Measurements from ENCODE around the gene KLK5.
"Not testable (repeated sequence)": the region's sequence is repeated elsewhere in the genome, so short reads cannot be mapped to it uniquely, and the experiment has no call there.

KLK5 gene

DNA sequence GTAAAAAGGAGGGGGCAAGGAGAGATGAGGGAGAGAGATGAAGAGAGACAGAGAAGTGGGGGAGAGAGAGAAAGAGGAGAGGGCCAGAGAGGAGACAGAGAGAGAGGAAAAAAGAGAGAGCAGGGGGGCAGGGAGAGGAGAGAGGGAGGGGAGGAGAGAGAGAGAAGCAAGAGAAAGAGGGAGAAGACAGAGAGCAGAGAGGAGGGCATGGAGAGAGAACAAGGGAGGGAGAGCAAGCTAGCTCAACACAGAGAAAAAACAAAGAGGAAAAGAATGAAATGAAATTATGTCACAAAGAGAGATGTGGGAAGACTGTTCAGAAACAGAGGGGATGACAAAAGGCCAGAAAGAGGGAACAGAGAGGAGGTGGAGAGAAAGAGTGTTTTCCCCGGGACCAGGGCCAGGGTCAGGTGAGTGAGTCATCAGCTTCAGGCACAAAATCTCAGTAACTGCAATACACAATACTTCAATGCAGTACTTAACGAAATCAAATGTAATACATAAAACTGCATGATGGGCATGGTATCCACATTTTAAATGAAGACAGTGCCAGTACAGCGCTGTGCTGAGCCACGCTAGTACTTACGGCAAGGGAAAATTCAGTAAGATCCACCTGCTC lies 26.0 kb upstream of the KLK5 start:
- no peaks in the 10 kb centered on the region for H3K9me3 Mint-ChIP-seq
- no peak overlapping the region for H3K4me3 Mint-ChIP-seq
- no peaks in the 10 kb centered on the region for H3K4me1 Mint-ChIP-seq
- no peaks in the 10 kb centered on the region for H3K36me3 Mint-ChIP-seq (ENCODE audit: low read depth)
- DNase-seq (no peak), ATAC-seq (no peak)
- H3K27me3 Mint-ChIP-seq = peaks cover 48% of the 10 kb centered on the region
- H3K27ac Mint-ChIP-seq = no peak overlapping the region

- Mint-ChIP-seq H3K9me3 (no peaks in the 10 kb centered on the region), H3K4me1 (no peaks in the 10 kb centered on the region), H3K27me3 (peaks cover 49% of the 10 kb centered on the region), H3K36me3 (ENCODE audit: low read depth) (no peaks in the 10 kb centered on the region), H3K27ac (no peak overlapping the region), H3K4me3 (no peak overlapping the region)
- no peak for ATAC-seq
- DNase-seq = no peak
Observed at GRCh38 chr19:50977626-50978025, 24.8 kb upstream of the KLK5 start.

DNA sequence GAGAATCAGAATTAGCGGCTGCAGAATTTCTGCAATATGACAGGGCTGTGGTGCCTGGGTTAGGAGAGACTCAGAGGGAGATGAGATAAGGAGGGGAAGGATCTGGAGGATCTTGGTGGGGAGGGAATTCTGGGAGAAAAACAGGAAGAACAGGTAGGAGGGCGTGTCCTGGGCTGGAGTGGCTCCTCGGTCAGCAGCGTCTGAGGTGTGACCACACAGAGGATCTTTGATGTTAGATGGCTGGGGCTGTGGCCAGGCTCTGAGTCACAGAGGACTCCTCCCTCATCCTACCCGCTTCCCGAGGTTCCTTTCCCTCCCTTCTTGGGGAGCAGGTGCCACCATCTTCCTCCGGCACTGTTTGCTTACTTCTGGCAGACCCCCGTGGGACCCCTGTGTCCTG lies 22.9 kb upstream of the KLK5 start:
- Mint-ChIP-seq H3K27me3 (peaks cover 48% of the 10 kb centered on the region), H3K36me3 (ENCODE audit: low read depth) (no peaks in the 10 kb centered on the region), H3K4me3 (no peak overlapping the region), H3K4me1 (no peaks in the 10 kb centered on the region), H3K9me3 (no peaks in the 10 kb centered on the region), H3K27ac (no peak overlapping the region)
- DNase-seq (no peak), ATAC-seq (no peak)

DNA sequence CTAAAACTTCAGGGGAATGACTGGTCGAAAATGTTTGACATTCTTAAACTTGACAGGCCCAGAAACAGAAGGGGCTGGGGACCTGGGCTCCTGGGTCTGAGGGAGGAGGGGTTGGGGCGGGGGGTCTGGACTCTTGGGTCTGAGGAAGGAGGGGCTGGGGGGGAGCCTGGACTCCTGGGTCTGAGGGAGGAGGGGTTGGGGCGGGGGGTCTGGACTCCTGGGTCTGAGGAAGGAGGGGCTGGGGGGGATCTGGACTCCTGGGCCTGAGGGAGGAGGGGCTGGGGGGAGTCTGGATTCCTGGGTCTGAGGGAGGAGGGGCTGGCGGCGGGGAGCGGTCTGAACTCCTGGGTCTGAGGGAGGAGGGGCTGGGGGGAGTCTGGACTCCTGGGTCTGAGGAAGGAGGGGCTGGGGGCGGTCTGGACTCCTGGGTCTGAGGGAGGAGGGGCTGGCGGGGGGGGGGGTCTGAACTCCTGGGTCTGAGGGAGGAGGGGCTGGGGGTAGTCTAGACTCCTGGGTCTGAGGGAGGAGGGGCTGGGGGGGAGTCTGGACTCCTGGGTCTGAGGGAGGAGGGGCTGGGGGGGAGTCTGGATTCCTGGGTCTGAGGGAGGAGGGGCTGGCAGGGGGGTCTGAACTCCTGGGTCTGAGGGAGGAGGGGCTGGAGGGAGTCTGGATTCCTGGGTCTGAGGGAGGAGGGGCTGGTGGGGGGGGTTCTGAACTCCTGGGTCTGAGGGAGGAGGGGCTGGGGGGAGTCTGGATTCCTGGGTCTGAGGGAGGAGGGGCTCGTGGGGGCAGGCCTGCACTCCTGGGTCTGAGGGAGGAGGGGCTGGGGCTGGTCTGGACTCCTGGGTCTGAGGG lies 22.1 kb upstream of the KLK5 start:
- no peak for ATAC-seq
- H3K27me3 Mint-ChIP-seq = peaks cover 42% of the 10 kb centered on the region
- H3K4me1 Mint-ChIP-seq = no peaks in the 10 kb centered on the region
- H3K9me3 Mint-ChIP-seq = no peaks in the 10 kb centered on the region
- H3K27ac Mint-ChIP-seq = no peak overlapping the region
- no peak overlapping the region for H3K4me3 Mint-ChIP-seq
- DNase-seq = no peak
- no peaks in the 10 kb centered on the region for H3K36me3 Mint-ChIP-seq (ENCODE audit: low read depth)

DNA sequence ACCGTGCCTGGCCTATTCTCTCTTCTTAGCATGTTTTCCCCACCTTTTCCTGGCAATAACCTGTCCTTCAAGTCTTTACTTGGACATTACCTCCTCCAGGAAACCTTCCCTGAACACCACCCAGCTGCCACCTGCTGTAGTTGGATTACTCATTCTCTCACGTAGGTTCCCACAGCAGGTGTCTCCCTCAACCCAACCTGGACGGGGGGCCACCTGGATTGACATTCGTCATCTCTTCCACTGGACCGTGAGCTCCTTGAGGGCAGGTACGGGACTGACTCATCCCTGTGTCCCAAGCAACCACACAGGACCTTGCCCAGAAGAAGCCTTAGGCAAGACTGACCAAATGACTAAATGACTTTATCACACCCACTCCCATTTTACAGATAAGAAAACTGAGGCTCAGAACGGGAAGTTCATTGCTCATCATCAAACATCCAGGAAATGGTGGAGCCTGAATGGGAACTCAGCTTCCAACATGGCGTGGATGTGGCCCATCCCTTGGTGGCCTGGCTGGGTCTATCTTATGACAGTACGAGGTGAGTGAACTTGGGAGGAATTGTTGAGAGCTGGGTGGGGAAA lies 20.0 kb upstream of the KLK5 start:
- no peaks in the 10 kb centered on the region for H3K9me3 Mint-ChIP-seq
- no peaks in the 10 kb centered on the region for H3K4me1 Mint-ChIP-seq
- H3K27ac Mint-ChIP-seq = no peak overlapping the region
- no peaks in the 10 kb centered on the region for H3K36me3 Mint-ChIP-seq (ENCODE audit: low read depth)
- H3K27me3 Mint-ChIP-seq = peaks cover 44% of the 10 kb centered on the region
- DNase-seq = no peak
- ATAC-seq = no peak
- no peak overlapping the region for H3K4me3 Mint-ChIP-seq

DNA sequence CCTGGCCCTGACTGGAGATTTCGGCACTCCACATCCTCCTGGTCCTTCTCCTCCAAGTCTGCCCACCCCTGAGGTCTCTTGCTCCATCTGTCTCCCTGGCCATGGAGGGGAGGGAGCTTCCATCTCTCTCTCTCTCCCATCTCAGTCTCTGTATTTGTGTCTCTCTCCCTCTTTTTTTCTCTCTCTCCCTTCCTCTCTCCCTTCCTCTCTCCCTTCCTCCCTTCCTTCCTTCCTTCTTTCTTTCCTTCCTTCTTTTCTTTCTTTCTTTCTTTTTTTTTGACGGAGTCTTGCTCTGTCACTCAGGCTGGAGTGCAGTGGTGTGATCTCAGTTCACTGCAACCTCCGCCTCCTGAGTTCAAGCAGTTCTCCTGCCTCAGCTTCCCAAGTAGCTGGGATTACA lies 17.0 kb upstream of the KLK5 start:
- not testable (repeated sequence) for ATAC-seq; H3K4me3 Mint-ChIP-seq; H3K9me3 Mint-ChIP-seq; DNase-seq; H3K4me1 Mint-ChIP-seq; H3K27ac Mint-ChIP-seq; H3K36me3 Mint-ChIP-seq (ENCODE audit: low read depth)
- H3K27me3 Mint-ChIP-seq = peaks cover 34% of the 10 kb centered on the region

DNA sequence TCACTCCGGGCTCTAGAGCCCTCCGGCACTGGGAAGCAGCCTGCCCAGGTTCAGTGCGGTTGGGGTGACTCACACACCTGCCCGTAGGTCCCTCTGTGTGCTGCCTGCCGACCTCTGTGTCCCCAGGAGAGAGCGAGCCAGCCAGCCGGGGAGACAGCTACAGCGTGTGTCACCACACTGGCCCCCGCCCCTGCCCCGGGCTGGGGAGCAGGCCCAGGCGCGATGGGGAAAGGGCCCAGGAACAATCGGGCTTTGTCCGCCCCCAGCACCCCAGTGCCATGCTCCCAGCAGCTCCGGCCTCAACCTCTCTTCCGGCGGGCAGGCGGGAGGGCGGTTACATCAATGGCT lies 16.5 kb upstream of the KLK5 start, which contains the start of gene KLK6:
Gene KLK6, minus strand, starts transcription at position 179 of the 348 bp plus-strand sequence. CDS start 1,487 bp downstream, outside the sequence.
- no peaks in the 10 kb centered on the region for H3K4me1 Mint-ChIP-seq
- no peaks in the 10 kb centered on the region for H3K36me3 Mint-ChIP-seq (ENCODE audit: low read depth)
- H3K27me3 Mint-ChIP-seq = peaks cover 32% of the 10 kb centered on the region
- no peak within 1 kb of the TSS for H3K27ac Mint-ChIP-seq
- H3K9me3 Mint-ChIP-seq = no peaks in the 10 kb centered on the region
- no peak for ATAC-seq
- H3K4me3 Mint-ChIP-seq = no peak within 1 kb of the TSS
- DNase-seq = no peak

- ATAC-seq = no peak
- Mint-ChIP-seq H3K27ac (no peak overlapping the region), H3K36me3 (ENCODE audit: low read depth) (no peaks in the 10 kb centered on the region), H3K4me3 (no peak overlapping the region), H3K4me1 (no peaks in the 10 kb centered on the region), H3K9me3 (peaks cover 2% of the 10 kb centered on the region), H3K27me3 (peaks cover 32% of the 10 kb centered on the region)
- no peak for DNase-seq
Observed at GRCh38 chr19:50968716-50969412, 16.0 kb upstream of the KLK5 start.

- H3K9me3 Mint-ChIP-seq = peaks cover 6% of the 10 kb centered on the region
- H3K4me1 Mint-ChIP-seq = no peaks in the 10 kb centered on the region
- H3K36me3 Mint-ChIP-seq (ENCODE audit: low read depth) = no peaks in the 10 kb centered on the region
- H3K27ac Mint-ChIP-seq = no peak overlapping the region
- no peak overlapping the region for H3K4me3 Mint-ChIP-seq
- DNase-seq (no peak), ATAC-seq (no peak)
- peaks cover 29% of the 10 kb centered on the region for H3K27me3 Mint-ChIP-seq
Observed at GRCh38 chr19:50967929-50968715, 15.3 kb upstream of the KLK5 start.

DNA sequence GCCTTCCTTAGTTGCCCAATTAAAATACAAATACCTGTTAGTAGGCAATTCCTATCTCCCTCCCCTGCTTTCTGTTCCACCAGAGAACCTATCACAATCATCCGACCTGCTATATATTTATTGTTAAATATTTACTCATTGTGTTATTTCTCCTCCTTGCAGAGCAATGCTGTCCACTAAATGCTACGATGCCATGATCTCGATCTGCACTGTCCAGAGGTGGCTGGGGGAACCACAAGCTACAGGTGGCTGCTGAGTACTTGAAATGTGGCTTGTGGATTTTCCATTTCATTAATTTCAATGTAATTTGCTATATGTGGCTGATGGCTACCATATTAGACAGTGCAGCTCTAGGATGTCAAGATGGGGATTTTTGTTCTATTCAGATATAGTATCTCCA lies 11.4 kb upstream of the KLK5 start:
- H3K4me1 Mint-ChIP-seq = no peaks in the 10 kb centered on the region
- DNase-seq (no peak), ATAC-seq (no peak)
- H3K4me3 Mint-ChIP-seq = no peak overlapping the region
- no peak overlapping the region for H3K27ac Mint-ChIP-seq
- peaks cover 2% of the 10 kb centered on the region for H3K36me3 Mint-ChIP-seq (ENCODE audit: low read depth)
- peaks cover 35% of the 10 kb centered on the region for H3K27me3 Mint-ChIP-seq
- peaks cover 21% of the 10 kb centered on the region for H3K9me3 Mint-ChIP-seq

DNA sequence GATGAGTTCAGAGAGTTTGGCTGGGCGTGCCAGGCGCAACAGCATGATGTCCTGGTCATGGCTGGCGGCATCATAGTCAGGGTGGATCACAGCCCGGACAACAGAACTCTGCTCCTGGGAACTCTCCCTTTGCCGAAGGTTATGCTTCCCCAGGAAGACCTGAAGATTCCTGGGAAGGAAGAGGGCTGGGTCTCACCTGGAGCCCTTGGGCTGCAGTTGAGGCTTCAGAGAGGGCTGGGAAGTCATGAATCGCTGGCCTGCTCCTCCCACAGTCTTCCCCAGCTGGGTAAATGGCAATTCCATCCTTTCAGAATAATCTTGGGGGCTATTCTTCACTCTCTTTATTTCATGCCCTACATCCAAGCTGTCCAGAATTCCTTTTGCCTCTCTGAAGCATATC lies 10.5 kb upstream of the KLK5 start:
- Mint-ChIP-seq H3K9me3 (peaks cover 22% of the 10 kb centered on the region), H3K4me1 (no peaks in the 10 kb centered on the region), H3K36me3 (ENCODE audit: low read depth) (peaks cover 2% of the 10 kb centered on the region), H3K4me3 (no peak overlapping the region), H3K27ac (no peak overlapping the region), H3K27me3 (peaks cover 37% of the 10 kb centered on the region)
- DNase-seq = no peak
- no peak for ATAC-seq

DNA sequence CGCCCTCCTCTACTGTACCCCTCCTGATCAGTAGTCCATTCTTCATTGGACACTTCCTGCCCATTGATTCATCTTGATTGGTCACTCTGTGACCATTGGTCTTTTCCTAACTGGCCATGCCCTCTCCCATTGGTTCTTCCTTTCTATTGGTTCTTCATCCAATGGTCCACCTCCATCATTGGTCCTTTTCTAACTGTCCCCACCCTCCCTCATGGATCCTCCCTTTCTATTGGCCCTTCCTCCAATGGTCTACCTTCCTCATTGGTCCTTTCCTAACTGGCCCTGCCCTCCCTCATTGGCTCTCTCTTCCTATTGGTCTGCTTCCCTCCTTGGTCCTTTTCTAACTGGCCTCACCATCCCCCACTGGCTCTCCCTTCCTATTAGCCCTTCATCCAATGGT lies 9.4 kb upstream of the KLK5 start:
- no peaks in the 10 kb centered on the region for H3K4me1 Mint-ChIP-seq
- DNase-seq = no peak
- peaks cover 2% of the 10 kb centered on the region for H3K36me3 Mint-ChIP-seq (ENCODE audit: low read depth)
- no peak overlapping the region for H3K27ac Mint-ChIP-seq
- peaks cover 22% of the 10 kb centered on the region for H3K9me3 Mint-ChIP-seq
- H3K27me3 Mint-ChIP-seq = peaks cover 37% of the 10 kb centered on the region
- no peak for ATAC-seq
- H3K4me3 Mint-ChIP-seq = no peak overlapping the region

GRCh38 chr19:50959731-50960500 lies 7.1 kb upstream of the KLK5 start:
- H3K4me1 Mint-ChIP-seq = no peaks in the 10 kb centered on the region

More at GRCh38 chr19:50959731-50960500, 7.1 kb upstream of the KLK5 start:
- peaks cover 34% of the 10 kb centered on the region for H3K27me3 Mint-ChIP-seq
- no peak overlapping the region for H3K27ac Mint-ChIP-seq
- no peak overlapping the region for H3K4me3 Mint-ChIP-seq
- H3K9me3 Mint-ChIP-seq = peaks cover 22% of the 10 kb centered on the region
- peaks cover 2% of the 10 kb centered on the region for H3K36me3 Mint-ChIP-seq (ENCODE audit: low read depth)
- DNase-seq (no peak), ATAC-seq (no peak)

Data from activated naive CD8-positive, alpha-beta T cell treated with anti-CD3 and anti-CD28 coated beads, Interleukin-2, amount 50 U/mL, for 24 hours (primary cell).